HG03060 (cell line): ENCODE measurements around the gene MARF1.
"Not testable (repeated sequence)": the region's sequence is repeated elsewhere in the genome, so short reads cannot be mapped to it uniquely, and the experiment has no call there.

Experiments used
- ATAC-seq: cut with Tn5 transposase; IDR thresholded peaks from one replicate; pipeline ENCODE4 v1.9.1; 2021; ENCODE audit warnings: low read depth, moderate number of reproducible peaks; ENCODE audit not compliant: unreplicated experiment

Gene MARF1

GRCh38 chr16:15635926-15636325 is 7.0 kb downstream of the MARF1 start:
- no peak for ATAC-seq

- ATAC-seq, result no peak
These were observed 11.1 kb downstream of the MARF1 start for GRCh38 chr16:15631730-15632409.

GRCh38 chr16:15621889-15622288 is 21.1 kb downstream of the MARF1 start:
- no peak for ATAC-seq

DNA sequence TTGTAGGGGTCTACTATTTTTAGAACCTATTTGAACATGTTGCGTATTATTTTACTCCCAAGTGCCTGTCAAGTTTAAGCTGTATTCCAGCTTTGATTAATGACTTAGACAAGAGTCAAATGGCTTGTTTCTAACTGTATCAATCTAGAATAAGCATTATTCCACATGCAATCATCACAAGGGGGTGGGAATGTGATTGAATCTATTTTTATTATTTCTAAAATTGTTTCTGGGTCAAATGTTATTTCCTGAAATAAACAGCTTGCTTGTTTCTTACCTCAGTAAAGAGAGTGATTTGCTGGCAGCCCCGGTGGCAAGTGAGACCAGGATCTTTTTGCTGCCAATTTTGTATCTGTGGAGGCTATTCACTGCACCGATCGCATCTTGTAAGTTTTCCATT is 21.5 kb downstream of the MARF1 start:
- no peak for ATAC-seq

GRCh38 chr16:15620611-15621195 is 22.3 kb downstream of the MARF1 start:
- ATAC-seq, result no peak

GRCh38 chr16:15618392-15618791 is 24.6 kb downstream of the MARF1 start:
- no peak for ATAC-seq

- ATAC-seq, result no peak
These were observed 25.1 kb downstream of the MARF1 start for GRCh38 chr16:15617901-15618300.

DNA sequence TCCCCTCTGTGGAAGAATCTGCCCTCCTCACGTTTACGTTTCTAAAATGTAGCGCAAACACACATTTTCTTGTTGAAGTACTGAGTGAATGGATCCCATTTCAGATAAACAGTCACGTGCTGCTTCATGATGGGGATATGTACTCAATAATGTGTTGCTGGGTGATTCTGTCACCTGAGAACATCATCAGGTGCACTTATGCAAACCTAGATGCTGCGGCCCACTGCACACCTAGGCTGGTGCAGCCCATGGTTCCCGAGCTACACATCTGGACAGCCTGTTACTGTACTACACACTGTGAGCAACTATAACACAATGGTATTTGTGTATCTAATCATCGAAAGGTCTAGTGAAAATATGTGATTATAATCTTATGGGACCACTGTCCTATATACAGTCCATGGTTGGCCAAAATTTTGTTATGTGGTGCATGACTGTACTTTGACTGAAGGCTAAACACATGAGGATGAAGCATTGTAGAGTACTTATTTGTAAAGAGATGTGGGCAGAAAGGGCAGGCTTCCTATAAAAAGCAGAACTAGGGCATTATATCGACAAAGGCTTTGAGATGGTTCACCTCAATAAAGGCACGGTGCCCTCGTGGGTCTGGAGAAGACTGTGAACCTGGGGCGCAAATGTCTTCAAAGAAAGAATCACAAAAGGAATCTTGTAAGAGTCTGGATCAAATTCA is 26.3 kb downstream of the MARF1 start:
- ATAC-seq, result no peak

- ATAC-seq, result no peak
These were observed 26.9 kb downstream of the MARF1 start for GRCh38 chr16:15616012-15616411.

DNA sequence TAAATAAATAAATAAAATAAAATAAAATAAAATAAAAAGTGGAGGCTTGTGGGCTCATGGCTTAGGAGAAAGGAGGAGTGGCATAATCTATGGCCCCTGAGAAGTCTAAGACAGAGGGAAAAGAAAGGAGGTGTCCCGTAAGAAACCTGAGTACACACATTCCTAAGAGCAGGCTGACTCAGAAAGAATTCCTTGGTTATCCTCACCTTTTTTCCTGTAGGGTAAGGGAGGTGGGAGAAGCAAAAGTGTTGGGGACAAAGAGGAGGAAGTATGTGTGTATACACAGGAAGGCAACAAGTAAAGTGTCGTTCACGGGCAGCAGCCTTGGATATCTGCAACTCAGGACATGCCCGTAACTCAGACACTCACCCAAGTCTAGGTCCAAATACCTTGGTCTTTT is 29.3 kb downstream of the MARF1 start:
- ATAC-seq, result no peak

DNA sequence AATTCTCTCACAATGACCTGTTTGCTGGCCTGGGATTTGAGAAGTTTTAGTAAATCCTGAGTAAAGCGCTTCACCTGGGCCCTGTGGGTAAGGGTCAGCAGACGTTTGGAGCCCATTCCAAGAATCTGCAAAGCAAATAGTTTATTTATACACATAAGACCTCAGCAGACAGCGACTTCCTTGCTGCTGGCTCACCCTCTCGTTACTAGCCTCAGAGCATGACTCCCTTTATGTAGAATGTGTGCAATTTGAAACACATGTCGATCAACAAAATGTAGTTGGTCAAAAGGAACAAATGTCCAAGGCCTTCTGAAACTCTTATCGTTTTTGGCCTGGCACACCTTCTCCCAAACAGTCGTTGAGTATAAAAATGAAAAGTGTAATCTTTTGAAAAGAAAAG is 31.3 kb downstream of the MARF1 start:
- ATAC-seq, result no peak

GRCh38 chr16:15610369-15610871 is 32.5 kb downstream of the MARF1 start:
- no peak for ATAC-seq

DNA sequence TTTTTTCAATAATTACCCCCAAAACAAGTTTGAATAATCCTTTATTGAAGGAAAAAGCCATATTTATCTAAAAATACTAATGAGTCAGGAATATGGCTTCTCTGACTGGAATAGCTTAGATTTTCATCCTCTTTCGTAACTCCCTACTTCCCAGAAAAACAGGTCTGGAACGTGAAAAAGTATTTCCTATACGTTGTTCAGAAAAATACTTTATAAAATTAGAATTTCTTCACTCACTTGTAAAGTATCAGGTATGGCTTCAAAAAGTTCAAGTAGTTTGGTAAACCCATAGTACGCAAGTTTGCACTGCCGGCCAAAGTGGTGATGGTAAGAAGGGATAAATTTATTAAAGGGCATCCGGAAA is 33.7 kb downstream of the MARF1 start:
- ATAC-seq, result no peak

- ATAC-seq, result no peak
These were observed 34.3 kb downstream of the MARF1 start for GRCh38 chr16:15608398-15609285.

GRCh38 chr16:15607700-15608396 is 35.1 kb downstream of the MARF1 start:
- no peak for ATAC-seq

- ATAC-seq, result not testable (repeated sequence)
These were observed 35.7 kb downstream of the MARF1 start for GRCh38 chr16:15607221-15607699.

- no peak for ATAC-seq
These were observed 36.3 kb downstream of the MARF1 start for GRCh38 chr16:15606518-15607220.

GRCh38 chr16:15605839-15606517 is 37.0 kb downstream of the MARF1 start:
- ATAC-seq, result no peak
